ENCODE results near the gene GOLGA5. TPM values are rescaled to one million over a fixed set of nuclear protein-coding genes. Genes with fewer than 3 reads are reported as not detected.

Gene GOLGA5
- polyA plus RNA-seq, 1 experiment: 67.3 TPM

- no peak overlapping the region for H3K4me3 ChIP-seq (ENCODE audit: low read depth, low read length)
- no peaks in the 10 kb centered on the region for H3K9me3 ChIP-seq (ENCODE audit: control insufficient read depth, insufficient read depth, low read length)
- peaks cover 2% of the 10 kb centered on the region for H3K27me3 ChIP-seq (ENCODE audit: control insufficient read depth, insufficient read depth, low read length)
- no peak overlapping the region for H3K27ac ChIP-seq (ENCODE audit: low read depth, low read length)
- no peak for DNase-seq (ENCODE audit: low read depth, low spot score)
- no peak for TF ChIP-seq CTCF (IDR thresholded peaks at IDR 0.05; ENCODE audit: low read depth, low read length)
- ChIA-PET CTCF (no interaction called here), POLR2A (no interaction called here)
Measured at GRCh38 chr14:92887157-92887556, 93.1 kb downstream of the GOLGA5 start.

- ChIA-PET CTCF (no interaction called here), POLR2A (no interaction called here)
- DNase-seq (ENCODE audit: low read depth, low spot score): no peak
- H3K27ac ChIP-seq (ENCODE audit: low read depth, low read length): no peak overlapping the region
- no peak for TF ChIP-seq CTCF (IDR thresholded peaks at IDR 0.05; ENCODE audit: low read depth, low read length)
- H3K4me3 ChIP-seq (ENCODE audit: low read depth, low read length): no peak overlapping the region
- peaks cover 2% of the 10 kb centered on the region for H3K27me3 ChIP-seq (ENCODE audit: control insufficient read depth, insufficient read depth, low read length)
- no peaks in the 10 kb centered on the region for H3K9me3 ChIP-seq (ENCODE audit: control insufficient read depth, insufficient read depth, low read length)
Measured at GRCh38 chr14:92888896-92889295, 94.8 kb downstream of the GOLGA5 start.

Other genes with a start within 250 kb of the GOLGA5 start
- gene LGMN, start 45.7 kb upstream of the GOLGA5 start, polyA plus RNA-seq (2011; rRNA removed): 21.8 and 23.4 TPM in 2 replicates
- not detected in 2 replicates for gene CHGA, start 128.8 kb downstream of the GOLGA5 start, polyA plus RNA-seq (2011; rRNA removed)